ENCODE data around the gene RPUSD1. TPM values are rescaled to one million over a fixed set of nuclear protein-coding genes. Genes with fewer than 3 reads are reported as not detected.

RPUSD1 gene
- total RNA-seq, 2 experiments from 2014 or later = 12.8 to 15.0 TPM

DNA sequence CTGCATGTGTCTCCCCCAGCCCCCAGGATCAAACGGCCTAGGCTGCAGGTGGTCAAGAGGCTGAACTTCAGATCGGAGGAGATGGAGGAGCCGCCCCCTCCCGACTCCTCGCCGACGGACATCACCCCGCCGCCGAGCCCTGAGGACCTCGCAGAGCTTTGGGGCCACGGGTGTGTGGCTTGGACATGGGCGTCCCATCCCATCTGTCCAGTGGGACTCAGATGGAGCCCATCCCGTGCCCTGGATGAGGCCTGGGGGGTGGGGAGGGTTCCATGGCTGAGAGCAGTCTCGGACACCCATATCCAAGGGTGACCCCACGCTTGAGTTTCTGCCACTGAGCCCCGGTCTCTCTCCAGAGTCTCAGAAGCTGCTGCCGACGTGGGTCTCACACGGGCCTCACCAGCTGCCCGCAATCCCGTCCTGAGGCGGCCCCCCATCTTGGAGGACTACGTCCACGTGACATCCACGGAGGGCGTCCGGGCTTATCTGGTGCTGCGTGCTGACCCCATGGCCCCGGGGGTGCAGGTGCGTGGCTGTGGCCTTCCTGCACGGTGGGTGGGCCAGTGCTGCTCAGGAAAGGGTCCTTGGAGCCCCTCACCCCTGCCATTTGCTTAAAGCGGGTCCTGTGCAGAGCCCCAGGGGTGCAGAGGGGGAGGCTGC lies 1.1 kb upstream of the RPUSD1 start:
- Mint-ChIP-seq H3K27me3 (no peaks in the 10 kb centered on the region), H3K4me1 (ENCODE audit: low read depth) (no peaks in the 10 kb centered on the region), H3K4me3 (peak overlapping the region; percentile 25), H3K9me3 (no peaks in the 10 kb centered on the region), H3K36me3 (ENCODE audit: low read depth) (peaks cover 6% of the 10 kb centered on the region), H3K27ac (no peak overlapping the region)
- TF ChIP-seq, protein P1, sequence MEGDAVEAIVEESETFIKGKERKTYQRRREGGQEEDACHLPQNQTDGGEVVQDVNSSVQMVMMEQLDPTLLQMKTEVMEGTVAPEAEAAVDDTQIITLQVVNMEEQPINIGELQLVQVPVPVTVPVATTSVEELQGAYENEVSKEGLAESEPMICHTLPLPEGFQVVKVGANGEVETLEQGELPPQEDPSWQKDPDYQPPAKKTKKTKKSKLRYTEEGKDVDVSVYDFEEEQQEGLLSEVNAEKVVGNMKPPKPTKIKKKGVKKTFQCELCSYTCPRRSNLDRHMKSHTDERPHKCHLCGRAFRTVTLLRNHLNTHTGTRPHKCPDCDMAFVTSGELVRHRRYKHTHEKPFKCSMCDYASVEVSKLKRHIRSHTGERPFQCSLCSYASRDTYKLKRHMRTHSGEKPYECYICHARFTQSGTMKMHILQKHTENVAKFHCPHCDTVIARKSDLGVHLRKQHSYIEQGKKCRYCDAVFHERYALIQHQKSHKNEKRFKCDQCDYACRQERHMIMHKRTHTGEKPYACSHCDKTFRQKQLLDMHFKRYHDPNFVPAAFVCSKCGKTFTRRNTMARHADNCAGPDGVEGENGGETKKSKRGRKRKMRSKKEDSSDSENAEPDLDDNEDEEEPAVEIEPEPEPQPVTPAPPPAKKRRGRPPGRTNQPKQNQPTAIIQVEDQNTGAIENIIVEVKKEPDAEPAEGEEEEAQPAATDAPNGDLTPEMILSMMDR (IDR thresholded peaks at IDR 0.05) = no peak
- CTCF ChIA-PET = interaction anchor here (1.0 to 2.7 kb wide), 2 partner anchors 48 to 77 kb away, joined by 3 to 8 read pairs; no protein-coding TSS in a partner anchor
- peak in 1 of 14 experiments; percentile 52 for DNase-seq
- H3K4me1 ChIP-seq (ENCODE audit: insufficient read depth, low read length) = peaks cover 34% of the 10 kb centered on the region
- POLR2A ChIA-PET = interaction anchor here (1.1 to 1.8 kb wide), 4 partner anchors 14 to 262 kb away, joined by 3 to 14 read pairs (median 8); no protein-coding TSS in a partner anchor
- peak overlapping the region; percentile 60 for H3K4me3 ChIP-seq (ENCODE audit: low read length)
- no peak for ATAC-seq (ENCODE audit: poor library complexity)
- H3K36me3 ChIP-seq (ENCODE audit: insufficient read depth, low read length) = peaks cover 10% of the 10 kb centered on the region
- H3K27ac ChIP-seq (ENCODE audit: low read depth in 1 of 2, low read length in 2 of 2) = no peak overlapping the region
- no peaks in the 10 kb centered on the region for H3K27me3 ChIP-seq (ENCODE audit: control insufficient read depth in 1 of 2, insufficient read depth in 2 of 2, low read length in 2 of 2)
- no peaks in the 10 kb centered on the region for H3K9me3 ChIP-seq (ENCODE audit: control insufficient read depth in 1 of 2, insufficient read depth in 1 of 2, low read length in 2 of 2)
- intact Hi-C loops (cut with DNase I, micrococcal nuclease) = loop anchor here in 1 of 2 experiments (1.0 kb wide), 1 partner anchor 18 kb away; no protein-coding TSS in a partner anchor

DNA sequence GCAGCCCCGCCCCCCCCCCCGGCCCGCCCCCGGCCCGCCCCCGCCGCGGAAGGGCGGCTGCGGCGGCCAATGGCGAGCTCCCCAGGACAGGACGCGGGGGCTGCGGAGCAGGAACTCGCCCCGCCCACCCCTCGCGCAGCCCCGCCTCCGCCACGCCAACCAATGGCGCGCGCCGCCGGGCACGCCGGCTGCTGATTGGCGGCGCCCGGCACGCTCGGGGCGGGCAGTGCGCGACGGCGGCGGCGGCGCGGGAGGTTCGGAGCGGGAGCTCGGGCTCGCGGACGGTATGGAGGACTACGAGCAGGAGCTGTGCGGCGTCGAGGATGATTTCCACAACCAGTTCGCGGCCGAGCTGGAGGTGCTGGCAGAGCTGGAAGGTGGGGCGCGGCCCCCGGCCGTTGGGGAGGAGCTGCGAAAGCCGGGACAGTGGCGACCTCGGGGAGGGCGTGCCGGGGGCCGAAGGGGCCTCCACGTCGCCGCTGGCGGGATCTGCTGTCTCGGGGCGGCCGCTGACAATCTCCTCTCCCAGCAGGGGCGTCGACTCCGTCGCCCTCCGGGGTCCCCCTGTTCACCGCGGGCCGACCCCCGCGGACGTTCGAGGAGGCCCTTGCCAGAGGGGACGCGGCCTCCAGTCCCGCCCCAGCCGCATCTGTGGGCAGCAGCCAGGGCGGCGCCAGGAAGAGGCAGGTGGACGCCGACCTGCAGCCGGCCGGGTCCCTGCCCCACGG lies 382 bp upstream of the RPUSD1 start, which contains the start of gene CHTF18:
Gene CHTF18 (plus strand): TSS at position 222 of the 728 bp plus-strand sequence. CDS start 65 bp downstream, at position 287.
- Histone ChIP-seq H3K9me3 (ENCODE audit: control insufficient read depth in 1 of 2, insufficient read depth in 1 of 2, low read length in 2 of 2) (no peaks in the 10 kb centered on the region), H3K27me3 (ENCODE audit: control insufficient read depth in 1 of 2, insufficient read depth in 2 of 2, low read length in 2 of 2) (no peaks in the 10 kb centered on the region), H3K36me3 (ENCODE audit: insufficient read depth, low read length) (peaks cover 10% of the 10 kb centered on the region), H3K4me1 (ENCODE audit: insufficient read depth, low read length) (peaks cover 34% of the 10 kb centered on the region), H3K27ac (ENCODE audit: low read depth in 1 of 2, low read length in 2 of 2) (peak within 1 kb of the TSS in 1 of 2 donors; percentile 35), H3K4me3 (ENCODE audit: low read length) (peak within 1 kb of the TSS; percentile 87)
- Mint-ChIP-seq H3K27me3 (no peaks in the 10 kb centered on the region), H3K4me1 (ENCODE audit: low read depth) (no peaks in the 10 kb centered on the region), H3K27ac (peak within 1 kb of the TSS; percentile 9), H3K36me3 (ENCODE audit: low read depth) (peaks cover 6% of the 10 kb centered on the region), H3K4me3 (peak within 1 kb of the TSS; percentile 89), H3K9me3 (no peaks in the 10 kb centered on the region)
- ChIA-PET CTCF (interaction anchor here (1.0 to 2.7 kb wide), 3 partner anchors 47 to 76 kb away, joined by 3 to 8 read pairs (median 3); partner anchors contain the start of gene METRN), POLR2A (interaction anchor here (0.6 to 2.0 kb wide), 13 partner anchors 15 to 261 kb away, joined by 3 to 14 read pairs (median 4); partner anchors contain the start of genes ANTKMT, CCDC78, CIAO3 and WDR24)
- TF ChIP-seq, protein P1 (IDR thresholded peaks at IDR 0.05) = no peak
- ATAC-seq (ENCODE audit: poor library complexity) (peak; percentile 96), DNase-seq (peak; percentile 87 to 98 (median 94))
- intact Hi-C loops (cut with DNase I, micrococcal nuclease) = loop anchor here in 1 of 2 experiments (1.0 kb wide), 3 partner anchors 19 to 182 kb away; partner anchors contain the start of gene LMF1

DNA sequence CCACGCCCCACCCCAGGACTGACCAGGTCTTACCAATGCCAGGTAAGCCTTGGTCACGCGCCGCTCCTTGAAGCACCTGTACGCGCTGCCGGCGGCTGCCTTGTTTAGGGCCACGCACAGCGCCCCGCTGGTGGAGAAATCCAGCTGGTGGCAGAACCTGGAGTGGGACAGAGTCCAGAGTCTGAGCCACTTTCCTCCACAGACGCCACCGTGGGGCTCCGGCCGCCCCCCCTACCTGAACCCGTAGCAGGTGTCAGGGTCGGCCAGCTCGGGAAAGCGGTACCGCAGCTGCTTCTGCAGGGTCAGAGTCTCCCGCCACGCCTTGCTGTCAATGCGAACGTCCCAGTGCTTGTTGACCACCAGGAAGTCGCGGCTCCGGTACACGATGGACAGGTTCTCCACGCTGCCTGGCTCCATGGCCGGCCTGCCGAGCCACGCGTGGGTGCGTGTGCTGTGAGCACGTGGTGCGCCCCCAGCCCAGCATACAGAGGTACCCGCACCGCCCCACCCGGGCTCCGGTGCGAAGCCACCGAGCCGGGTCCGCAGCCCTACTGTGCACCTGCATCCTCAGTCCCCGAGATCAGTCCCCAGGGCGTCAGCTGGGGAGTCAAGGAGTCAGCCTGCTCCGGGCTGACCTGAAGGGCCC lies 737 bp downstream of the RPUSD1 start:
- Histone ChIP-seq H3K27me3 (ENCODE audit: control insufficient read depth in 1 of 2, insufficient read depth in 2 of 2, low read length in 2 of 2) (no peaks in the 10 kb centered on the region), H3K4me3 (ENCODE audit: low read length) (peak overlapping the region; percentile 87), H3K9me3 (ENCODE audit: control insufficient read depth in 1 of 2, insufficient read depth in 1 of 2, low read length in 2 of 2) (no peaks in the 10 kb centered on the region), H3K36me3 (ENCODE audit: insufficient read depth, low read length) (peaks cover 10% of the 10 kb centered on the region), H3K27ac (ENCODE audit: low read depth in 1 of 2, low read length in 2 of 2) (no peak overlapping the region), H3K4me1 (ENCODE audit: insufficient read depth, low read length) (peaks cover 34% of the 10 kb centered on the region)
- Mint-ChIP-seq H3K4me3 (peak overlapping the region; percentile 89), H3K36me3 (ENCODE audit: low read depth) (peaks cover 6% of the 10 kb centered on the region), H3K27ac (peak overlapping the region; percentile 9), H3K27me3 (no peaks in the 10 kb centered on the region), H3K4me1 (ENCODE audit: low read depth) (no peaks in the 10 kb centered on the region), H3K9me3 (no peaks in the 10 kb centered on the region)
- ChIA-PET POLR2A (interaction anchor here (1.3 to 2.0 kb wide), 5 partner anchors 19 to 97 kb away, joined by 3 to 14 read pairs (median 7); partner anchors contain the start of genes CCDC78, CIAO3 and WDR24), CTCF (interaction anchor here (2.7 kb wide), 1 partner anchor 75 kb away, joined by 8 read pairs; no protein-coding TSS in a partner anchor)
- DNase-seq (peak in 1 of 14 experiments; percentile 53), ATAC-seq (ENCODE audit: poor library complexity) (no peak)
- TF ChIP-seq, protein P1 (IDR thresholded peaks at IDR 0.05) = no peak
- intact Hi-C loops (cut with DNase I, micrococcal nuclease) = no loop called here
